B cell (primary cell): ENCODE results near the gene CDC42EP2.

Experiments
- CTCF ChIP-seq: fragments of 200-600 bp; IDR thresholded peaks from one replicate; pipeline ENCODE4 v1.8.0; 2022; ENCODE audit warnings: antibody characterized with exemption, mild to moderate bottlenecking
- EZH2 ChIP-seq: IDR thresholded peaks from 2 replicates; pipeline ENCODE4 v1.6.1; 2012; ENCODE audit warnings: borderline replicate concordance, low read depth, mild to moderate bottlenecking, moderate library complexity, low read length; ENCODE audit not compliant: insufficient read depth, poor library complexity, severe bottlenecking

DNA sequence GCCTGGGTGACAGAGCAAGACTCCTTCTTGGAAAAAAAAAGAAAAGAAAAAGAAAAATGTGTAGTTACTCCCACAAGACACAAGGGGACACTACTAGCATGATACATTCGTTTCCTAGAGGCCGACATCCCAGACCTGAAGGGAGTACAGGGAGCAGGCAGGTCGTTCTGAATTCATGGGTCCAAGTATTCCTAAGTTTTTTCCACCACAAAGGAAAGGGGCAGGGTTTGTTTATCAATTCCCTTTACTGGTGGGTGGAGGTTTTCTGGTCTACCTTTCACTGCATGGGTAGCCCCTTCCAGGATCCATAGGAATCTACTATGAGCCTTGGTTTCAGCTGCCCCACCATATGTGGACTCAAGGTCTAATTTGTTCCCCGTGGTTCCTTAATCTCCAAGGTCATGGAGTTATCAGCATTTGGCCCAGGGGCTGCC is 51.7 kb downstream of the CDC42EP2 start:
- TF ChIP-seq CTCF, result peak; percentile 81
- TF ChIP-seq EZH2, result no peak
